ENCODE measurements around the gene PDSS2.

Gene PDSS2

DNA sequence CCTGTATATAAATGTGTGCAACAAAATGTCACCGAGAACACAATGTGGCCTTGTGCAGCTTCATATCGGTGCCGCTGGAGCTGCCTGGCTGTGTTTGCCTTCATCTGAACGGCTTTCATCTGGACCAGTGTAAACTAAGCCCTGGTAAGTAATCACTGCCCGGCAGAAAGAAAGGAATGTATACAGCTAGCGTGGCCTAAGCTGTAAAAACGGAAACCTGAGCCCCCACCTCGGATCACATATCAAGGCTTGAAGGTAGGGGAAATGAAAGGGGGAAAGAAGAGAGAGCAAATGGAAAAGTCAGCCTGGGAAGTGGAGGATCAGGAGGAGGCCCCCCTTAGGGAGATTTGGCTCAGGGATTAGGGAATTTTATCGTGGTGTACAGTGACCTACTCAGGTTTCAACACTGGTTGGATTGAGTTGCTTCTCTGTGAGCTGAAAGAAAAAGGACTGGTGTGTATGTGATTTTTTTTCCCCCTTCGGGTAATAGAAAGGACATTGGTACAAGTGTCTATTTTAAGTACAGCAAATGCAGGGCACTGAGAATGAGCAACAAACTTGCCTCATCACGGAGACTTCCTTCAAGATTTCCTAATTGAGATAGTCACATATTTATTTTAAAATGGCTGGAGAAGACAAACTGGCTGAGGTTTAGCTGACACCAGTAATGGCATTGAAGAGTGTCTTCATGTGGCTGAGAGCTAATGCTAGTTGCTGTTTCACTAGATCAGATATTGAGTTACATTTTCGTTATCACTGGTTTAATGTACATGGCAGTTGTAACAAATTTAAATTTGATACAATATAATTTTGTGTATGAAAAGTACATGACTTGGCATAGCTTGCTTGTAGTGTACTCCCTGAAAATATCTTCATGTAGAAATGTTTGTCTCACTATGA lies 34.0 kb upstream of the PDSS2 start:
- peaks cover 82% of the 10 kb centered on the region for H3K79me2 ChIP-seq (ENCODE audit: insufficient read depth, low read length)
- peak overlapping the region; percentile 75 for H3K4me2 ChIP-seq (ENCODE audit: low read depth, low read length, poor library complexity, severe bottlenecking)
- H3K9ac ChIP-seq (ENCODE audit: low read length): peak overlapping the region; percentile 90
- 0 out of 2 replicates have a peak, but pooled peaks cover 6% of the 10 kb centered on the region for H3K36me3 ChIP-seq (ENCODE audit: low read length)
- TF ChIP-seq, protein P1, sequence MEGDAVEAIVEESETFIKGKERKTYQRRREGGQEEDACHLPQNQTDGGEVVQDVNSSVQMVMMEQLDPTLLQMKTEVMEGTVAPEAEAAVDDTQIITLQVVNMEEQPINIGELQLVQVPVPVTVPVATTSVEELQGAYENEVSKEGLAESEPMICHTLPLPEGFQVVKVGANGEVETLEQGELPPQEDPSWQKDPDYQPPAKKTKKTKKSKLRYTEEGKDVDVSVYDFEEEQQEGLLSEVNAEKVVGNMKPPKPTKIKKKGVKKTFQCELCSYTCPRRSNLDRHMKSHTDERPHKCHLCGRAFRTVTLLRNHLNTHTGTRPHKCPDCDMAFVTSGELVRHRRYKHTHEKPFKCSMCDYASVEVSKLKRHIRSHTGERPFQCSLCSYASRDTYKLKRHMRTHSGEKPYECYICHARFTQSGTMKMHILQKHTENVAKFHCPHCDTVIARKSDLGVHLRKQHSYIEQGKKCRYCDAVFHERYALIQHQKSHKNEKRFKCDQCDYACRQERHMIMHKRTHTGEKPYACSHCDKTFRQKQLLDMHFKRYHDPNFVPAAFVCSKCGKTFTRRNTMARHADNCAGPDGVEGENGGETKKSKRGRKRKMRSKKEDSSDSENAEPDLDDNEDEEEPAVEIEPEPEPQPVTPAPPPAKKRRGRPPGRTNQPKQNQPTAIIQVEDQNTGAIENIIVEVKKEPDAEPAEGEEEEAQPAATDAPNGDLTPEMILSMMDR (IDR thresholded peaks at IDR 0.05; ENCODE audit: insufficient read depth, low read length, poor library complexity, severe bottlenecking): no peak
- TF ChIP-seq EZH2phosphoT487 (conservative IDR thresholded peaks at IDR 0.05; ENCODE audit: low read length): no peak
- H3K9me2 ChIP-seq (replicated peaks; ENCODE audit: insufficient read depth, low read length): no peaks in the 10 kb centered on the region
- H4K20me1 ChIP-seq (ENCODE audit: low read depth, low read length): peaks cover 7% of the 10 kb centered on the region; the same call in 1 of the 2 replicates
- peaks cover 18% of the 10 kb centered on the region; the same call in 1 of the 2 replicates for H3F3A ChIP-seq (ENCODE audit: insufficient read depth)
- no peaks in the 10 kb centered on the region for H3K9me3 ChIP-seq (ENCODE audit: insufficient read depth, low read length)
- H3K27ac ChIP-seq (ENCODE audit: low read depth, low read length): peak overlapping the region; percentile 21
- no peak overlapping the region for H2AFZ ChIP-seq (ENCODE audit: low read depth, low read length, severe bottlenecking)
- no peaks in the 10 kb centered on the region for H3K27me3 ChIP-seq (ENCODE audit: low read length)
- H3K4me3 ChIP-seq (ENCODE audit: insufficient read depth, low read length, poor library complexity, severe bottlenecking): peak overlapping the region; percentile 96

- Histone ChIP-seq H3K4me3 (ENCODE audit: insufficient read depth, low read length, poor library complexity, severe bottlenecking) (peak overlapping the region; percentile 96), H3K36me3 (ENCODE audit: low read length) (0 out of 2 replicates have a peak, but pooled peaks cover 6% of the 10 kb centered on the region), H3K9ac (ENCODE audit: low read length) (peak overlapping the region; percentile 90), H3K79me2 (ENCODE audit: insufficient read depth, low read length) (peaks cover 68% of the 10 kb centered on the region), H3F3A (ENCODE audit: insufficient read depth) (peaks cover 27% of the 10 kb centered on the region), H3K9me3 (ENCODE audit: insufficient read depth, low read length) (no peaks in the 10 kb centered on the region), H3K27ac (ENCODE audit: low read depth, low read length) (no peak overlapping the region), H3K9me2 (replicated peaks; ENCODE audit: insufficient read depth, low read length) (no peaks in the 10 kb centered on the region), H2AFZ (ENCODE audit: low read depth, low read length, severe bottlenecking) (no peak overlapping the region), H3K27me3 (ENCODE audit: low read length) (no peaks in the 10 kb centered on the region), H4K20me1 (ENCODE audit: low read depth, low read length) (peaks cover 4% of the 10 kb centered on the region; the same call in 1 of the 2 replicates), H3K4me2 (ENCODE audit: low read depth, low read length, poor library complexity, severe bottlenecking) (peak overlapping the region; percentile 75)
- TF ChIP-seq, protein P1 (IDR thresholded peaks at IDR 0.05; ENCODE audit: insufficient read depth, low read length, poor library complexity, severe bottlenecking): no peak
- no peak for TF ChIP-seq EZH2phosphoT487 (conservative IDR thresholded peaks at IDR 0.05; ENCODE audit: low read length)
Observed at GRCh38 chr6:107491760-107492660, 32.6 kb upstream of the PDSS2 start.

DNA sequence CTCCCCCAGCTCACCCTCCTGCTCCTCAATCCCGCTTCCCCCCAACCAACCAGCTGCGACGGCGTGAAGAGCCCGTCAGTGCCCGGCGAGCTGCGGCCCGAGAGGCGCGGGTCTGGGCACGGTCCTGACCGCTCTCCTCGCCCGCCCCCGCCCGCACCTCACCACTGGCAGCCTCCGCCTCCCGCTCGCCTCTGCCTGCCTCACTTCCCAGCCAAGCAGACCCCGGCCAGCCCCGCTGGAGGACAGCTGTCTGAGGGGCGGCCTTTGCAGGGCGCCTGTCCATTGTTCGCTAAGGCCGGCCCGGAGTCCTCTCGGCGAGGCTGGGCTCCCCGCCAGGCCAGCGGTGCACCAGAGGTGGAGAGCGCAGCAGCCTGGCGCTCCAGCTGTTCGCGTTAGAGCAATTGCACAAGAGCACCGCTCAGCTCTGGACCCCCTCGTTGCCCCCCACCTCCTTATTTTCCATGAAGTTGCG lies 31.8 kb upstream of the PDSS2 start:
- TF ChIP-seq, protein P1 (IDR thresholded peaks at IDR 0.05; ENCODE audit: insufficient read depth, low read length, poor library complexity, severe bottlenecking): no peak
- TF ChIP-seq EZH2phosphoT487 (conservative IDR thresholded peaks at IDR 0.05; ENCODE audit: low read length): no peak
- 0 out of 2 replicates have a peak, but pooled peaks cover 6% of the 10 kb centered on the region for H3K36me3 ChIP-seq (ENCODE audit: low read length)
- no peaks in the 10 kb centered on the region for H3K9me3 ChIP-seq (ENCODE audit: insufficient read depth, low read length)
- H3K79me2 ChIP-seq (ENCODE audit: insufficient read depth, low read length): peaks cover 59% of the 10 kb centered on the region
- H3K9ac ChIP-seq (ENCODE audit: low read length): peak overlapping the region; percentile 90
- H4K20me1 ChIP-seq (ENCODE audit: low read depth, low read length): peaks cover 4% of the 10 kb centered on the region; the same call in 1 of the 2 replicates
- H3K27ac ChIP-seq (ENCODE audit: low read depth, low read length): peak overlapping the region; percentile 71
- H2AFZ ChIP-seq (ENCODE audit: low read depth, low read length, severe bottlenecking): no peak overlapping the region
- H3K27me3 ChIP-seq (ENCODE audit: low read length): no peaks in the 10 kb centered on the region
- H3F3A ChIP-seq (ENCODE audit: insufficient read depth): peaks cover 28% of the 10 kb centered on the region
- H3K4me2 ChIP-seq (ENCODE audit: low read depth, low read length, poor library complexity, severe bottlenecking): peak overlapping the region; percentile 75
- H3K9me2 ChIP-seq (replicated peaks; ENCODE audit: insufficient read depth, low read length): no peaks in the 10 kb centered on the region
- H3K4me3 ChIP-seq (ENCODE audit: insufficient read depth, low read length, poor library complexity, severe bottlenecking): peak overlapping the region; percentile 96

All from SU-DHL-6 (cell line).